Measurements from ENCODE around the gene AGAP1. TPM values are rescaled to one million over a fixed set of nuclear protein-coding genes. Genes with fewer than 3 reads are reported as not detected.

AGAP1 gene
- total RNA-seq, 1 donor from 2014 or later = 20.4 TPM

GRCh38 chr2:235939471-235939870 is 445.6 kb downstream of the AGAP1 start:
- TF ChIP-seq CTCF (IDR thresholded peaks at IDR 0.05) (no peak), EZH2 (IDR thresholded peaks at IDR 0.05) (no peak), EZH2phosphoT487 (IDR thresholded peaks at IDR 0.05) (no peak)
- Mint-ChIP-seq H3K9me3 (peaks cover 13% of the 10 kb centered on the region), H3K27ac (peak overlapping the region; percentile 94), H3K27me3 (ENCODE audit: insufficient read depth, low read depth) (no peaks in the 10 kb centered on the region), H3K36me3 (peaks cover 55% of the 10 kb centered on the region), H3K4me3 (no peak overlapping the region), H3K4me1 (peaks cover 47% of the 10 kb centered on the region)
- Histone ChIP-seq H4K20me1 (ENCODE audit: low read depth) (peaks cover 10% of the 10 kb centered on the region), H3K36me3 (no peaks in the 10 kb centered on the region), H3K9me3 (ENCODE audit: low read depth) (no peaks in the 10 kb centered on the region), H3K27ac (no peak overlapping the region), H2AFZ (replicated peaks) (no peak overlapping the region), H3K4me3 (no peak overlapping the region), H3K27me3 (no peaks in the 10 kb centered on the region), H3K9ac (no peak overlapping the region), H3K4me2 (no peak overlapping the region), H3K4me1 (peaks cover 29% of the 10 kb centered on the region), H3F3A (ENCODE audit: low read depth) (peaks cover 21% of the 10 kb centered on the region), H3K79me2 (ENCODE audit: low read depth) (no peaks in the 10 kb centered on the region)
- DNase-seq (ENCODE audit: low spot score) = no peak

GRCh38 chr2:235940330-235940729 is 446.5 kb downstream of the AGAP1 start:
- Histone ChIP-seq H3K27ac (no peak overlapping the region), H2AFZ (replicated peaks) (no peak overlapping the region), H3K36me3 (no peaks in the 10 kb centered on the region), H3K4me3 (no peak overlapping the region), H3K27me3 (no peaks in the 10 kb centered on the region), H4K20me1 (ENCODE audit: low read depth) (peaks cover 1% of the 10 kb centered on the region), H3K9ac (no peak overlapping the region), H3K4me1 (peaks cover 20% of the 10 kb centered on the region), H3K79me2 (ENCODE audit: low read depth) (no peaks in the 10 kb centered on the region), H3K9me3 (ENCODE audit: low read depth) (no peaks in the 10 kb centered on the region), H3K4me2 (no peak overlapping the region), H3F3A (ENCODE audit: low read depth) (peaks cover 13% of the 10 kb centered on the region)
- no peak for DNase-seq (ENCODE audit: low spot score)
- Mint-ChIP-seq H3K4me3 (no peak overlapping the region), H3K36me3 (peaks cover 52% of the 10 kb centered on the region), H3K4me1 (peaks cover 39% of the 10 kb centered on the region), H3K9me3 (peaks cover 13% of the 10 kb centered on the region), H3K27ac (peak overlapping the region; percentile 94), H3K27me3 (ENCODE audit: insufficient read depth, low read depth) (no peaks in the 10 kb centered on the region)
- TF ChIP-seq CTCF (IDR thresholded peaks at IDR 0.05) (no peak), EZH2phosphoT487 (IDR thresholded peaks at IDR 0.05) (no peak), EZH2 (IDR thresholded peaks at IDR 0.05) (no peak)

- Mint-ChIP-seq H3K4me1 (peaks cover 40% of the 10 kb centered on the region), H3K9me3 (no peaks in the 10 kb centered on the region), H3K4me3 (no peak overlapping the region), H3K27me3 (ENCODE audit: insufficient read depth, low read depth) (peaks cover 2% of the 10 kb centered on the region), H3K36me3 (peaks cover 28% of the 10 kb centered on the region), H3K27ac (no peak overlapping the region)
- Histone ChIP-seq H3K4me2 (no peak overlapping the region), H3K27me3 (no peaks in the 10 kb centered on the region), H4K20me1 (ENCODE audit: low read depth) (peaks cover 2% of the 10 kb centered on the region), H2AFZ (replicated peaks) (no peak overlapping the region), H3K9me3 (ENCODE audit: low read depth) (no peaks in the 10 kb centered on the region), H3K79me2 (ENCODE audit: low read depth) (no peaks in the 10 kb centered on the region), H3K36me3 (no peaks in the 10 kb centered on the region), H3K4me1 (peaks cover 9% of the 10 kb centered on the region), H3K27ac (no peak overlapping the region), H3K4me3 (no peak overlapping the region), H3K9ac (no peak overlapping the region), H3F3A (ENCODE audit: low read depth) (peaks cover 2% of the 10 kb centered on the region)
- TF ChIP-seq EZH2phosphoT487 (IDR thresholded peaks at IDR 0.05) (no peak), EZH2 (IDR thresholded peaks at IDR 0.05) (no peak), CTCF (IDR thresholded peaks at IDR 0.05) (no peak)
- no peak for DNase-seq (ENCODE audit: low spot score)
These were observed 450.7 kb downstream of the AGAP1 start for GRCh38 chr2:235944591-235944990.

Measured in neural progenitor cell (in vitro differentiated cells).